Smooth muscle cell (in vitro differentiated cells): ENCODE measurements around the gene RHEBL1. TPM values are rescaled to one million over a fixed set of nuclear protein-coding genes. Genes with fewer than 3 reads are reported as not detected.

ENCODE experiments used
- DNase-seq: peaks from one replicate; lab custom pipeline; 2025; ENCODE audit not compliant: unreplicated experiment; lab: John Stamatoyannopoulos, UW
- H2AFZ ChIP-seq: fragments of 200-600 bp; sonication (generic); 2 replicates; pipeline ENCODE4 v1.6.0; 2016; ENCODE audit warnings: antibody characterized with exemption, low read depth, mild to moderate bottlenecking
- H3F3A ChIP-seq: fragments of 200-600 bp; sonication (generic); 2 replicates; pipeline ENCODE4 v1.6.0; 2017; ENCODE audit warnings: antibody characterized with exemption, low read depth
- H3K27ac ChIP-seq: fragments of 200-600 bp; sonication (generic); 2 replicates; pipeline ENCODE4 v1.5.1; 2016; ENCODE audit warnings: low read depth, mild to moderate bottlenecking
- H3K27me3 ChIP-seq: fragments of 200-600 bp; sonication (generic); 2 replicates; pipeline ENCODE4 v1.6.1; 2016; ENCODE audit warnings: low read depth, mild to moderate bottlenecking
- H3K36me3 ChIP-seq: fragments of 200-600 bp; sonication (generic); 2 replicates; pipeline ENCODE4 v1.5.1; 2016; ENCODE audit warnings: low read depth
- H3K4me1 ChIP-seq: fragments of 200-600 bp; sonication (generic); 2 replicates; pipeline ENCODE4 v1.5.1; 2016; ENCODE audit warnings: low read depth
- H3K4me2 ChIP-seq: fragments of 200-600 bp; sonication (generic); 2 replicates; pipeline ENCODE4 v1.6.0; 2016; ENCODE audit warnings: mild to moderate bottlenecking
- H3K4me3 ChIP-seq: fragments of 200-600 bp; sonication (generic); 2 replicates; pipeline ENCODE4 v1.5.1; 2016; ENCODE audit warnings: mild to moderate bottlenecking
- H3K79me2 ChIP-seq: fragments of 200-600 bp; sonication (generic); 2 replicates; pipeline ENCODE4 v1.6.0; 2016; ENCODE audit warnings: low read depth, mild to moderate bottlenecking
- H3K9ac ChIP-seq: fragments of 200-600 bp; sonication (generic); 2 replicates; pipeline ENCODE4 v1.6.0; 2016; ENCODE audit warnings: low read depth
- H3K9me3 ChIP-seq: fragments of 200-600 bp; sonication (generic); replicated peaks from 2 replicates; pipeline ENCODE4 v1.5.1; 2016; ENCODE audit warnings: low read depth
- H4K20me1 ChIP-seq: fragments of 200-600 bp; sonication (generic); 2 replicates; pipeline ENCODE4 v1.6.0; 2016; ENCODE audit warnings: low read depth
- WGBS: methylation state at CpG from one replicate; pipeline ENCODE4 v1.1.7; 2016; ENCODE audit warnings: low lambda C conversion rate; 5-methylcytosine and 5-hydroxymethylcytosine counted together
- polyA plus RNA-seq: library from polyadenylated mRNA; unstranded; fragments of >200 nt; fragmentation: Nextera tagmentation; extraction: Ambion mirVana; gene quantifications from 2 replicates; pipeline ENCODE4 v1.2.1, GENCODE V29; 2016
- total RNA-seq: library from RNA; depleted of rRNA; stranded (reverse); fragments of >200 nt; gene quantifications from 2 replicates; pipeline ENCODE4 v1.2.3, GENCODE V29; 2014
- TF ChIP-seq, protein P1 (sequence below): fragments of 200-600 bp; sonication (generic); IDR thresholded peaks from 2 replicates; pipeline ENCODE4 v1.5.1; 2017; ENCODE audit warnings: borderline replicate concordance, mild to moderate bottlenecking, antibody characterized with exemption; ENCODE audit not compliant: insufficient read depth, poor library complexity, severe bottlenecking

Gene RHEBL1
- total and polyA plus RNA-seq, 2 experiments from 2014 or later: 0.76 to 2.1 TPM

DNA sequence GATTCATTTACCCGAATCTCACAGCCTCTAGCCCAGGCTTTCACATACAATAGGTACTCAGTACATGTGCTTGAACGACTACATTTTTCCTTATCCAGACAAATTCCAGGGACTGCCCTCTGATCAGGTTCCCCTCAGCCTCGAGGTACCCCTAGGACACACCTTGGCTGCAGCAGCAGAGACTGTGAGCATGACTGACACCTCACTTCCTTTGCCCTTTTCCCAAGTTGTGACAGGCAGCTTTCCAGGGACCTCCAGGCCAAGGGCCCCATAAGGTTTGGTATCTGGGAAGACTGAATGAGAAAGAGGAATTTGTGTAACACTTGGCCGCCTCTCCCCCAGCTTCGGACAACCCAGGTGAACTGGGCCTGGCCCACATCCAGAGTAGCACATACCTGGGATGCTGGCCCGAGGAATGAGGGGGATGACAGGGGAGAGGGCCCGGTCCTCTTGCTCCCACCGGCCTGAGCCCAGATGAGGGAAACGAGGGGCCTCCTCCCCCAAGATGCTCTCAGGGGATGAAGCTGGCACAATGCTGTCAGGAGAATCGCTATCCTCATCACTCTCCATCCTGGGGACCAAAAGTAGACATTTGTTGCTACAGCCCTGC, 41.0 kb downstream of the RHEBL1 start:
- H3K4me2 ChIP-seq: no peak overlapping the region
- H2AFZ ChIP-seq: no peak overlapping the region
- TF ChIP-seq, protein P1, sequence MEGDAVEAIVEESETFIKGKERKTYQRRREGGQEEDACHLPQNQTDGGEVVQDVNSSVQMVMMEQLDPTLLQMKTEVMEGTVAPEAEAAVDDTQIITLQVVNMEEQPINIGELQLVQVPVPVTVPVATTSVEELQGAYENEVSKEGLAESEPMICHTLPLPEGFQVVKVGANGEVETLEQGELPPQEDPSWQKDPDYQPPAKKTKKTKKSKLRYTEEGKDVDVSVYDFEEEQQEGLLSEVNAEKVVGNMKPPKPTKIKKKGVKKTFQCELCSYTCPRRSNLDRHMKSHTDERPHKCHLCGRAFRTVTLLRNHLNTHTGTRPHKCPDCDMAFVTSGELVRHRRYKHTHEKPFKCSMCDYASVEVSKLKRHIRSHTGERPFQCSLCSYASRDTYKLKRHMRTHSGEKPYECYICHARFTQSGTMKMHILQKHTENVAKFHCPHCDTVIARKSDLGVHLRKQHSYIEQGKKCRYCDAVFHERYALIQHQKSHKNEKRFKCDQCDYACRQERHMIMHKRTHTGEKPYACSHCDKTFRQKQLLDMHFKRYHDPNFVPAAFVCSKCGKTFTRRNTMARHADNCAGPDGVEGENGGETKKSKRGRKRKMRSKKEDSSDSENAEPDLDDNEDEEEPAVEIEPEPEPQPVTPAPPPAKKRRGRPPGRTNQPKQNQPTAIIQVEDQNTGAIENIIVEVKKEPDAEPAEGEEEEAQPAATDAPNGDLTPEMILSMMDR: no peak
- H3K9ac ChIP-seq: no peak overlapping the region
- peaks cover 5% of the 10 kb centered on the region for H3K36me3 ChIP-seq
- no peaks in the 10 kb centered on the region for H3K27me3 ChIP-seq
- H4K20me1 ChIP-seq: peaks cover 17% of the 10 kb centered on the region
- no peak overlapping the region for H3K27ac ChIP-seq
- 96% methylated on average over 10 of the region's 10 CpGs for WGBS
- no peaks in the 10 kb centered on the region for H3K9me3 ChIP-seq
- H3K4me3 ChIP-seq: no peak overlapping the region
- H3F3A ChIP-seq: peaks cover 4% of the 10 kb centered on the region
- no peak for DNase-seq
- H3K79me2 ChIP-seq: no peaks in the 10 kb centered on the region
- no peaks in the 10 kb centered on the region for H3K4me1 ChIP-seq

- Histone ChIP-seq H3K9me3 (no peaks in the 10 kb centered on the region), H3K4me1 (no peaks in the 10 kb centered on the region), H3K27ac (no peak overlapping the region), H3F3A (peaks cover 4% of the 10 kb centered on the region), H3K4me2 (no peak overlapping the region), H2AFZ (no peak overlapping the region), H3K9ac (no peak overlapping the region), H3K4me3 (no peak overlapping the region), H3K36me3 (no peaks in the 10 kb centered on the region), H3K27me3 (no peaks in the 10 kb centered on the region), H3K79me2 (no peaks in the 10 kb centered on the region), H4K20me1 (peaks cover 12% of the 10 kb centered on the region)
- no peak for DNase-seq
- TF ChIP-seq, protein P1: no peak
- 96% methylated on average over 9 of the region's 9 CpGs for WGBS
Observed at GRCh38 chr12:49027846-49028555, 41.8 kb downstream of the RHEBL1 start.

- Histone ChIP-seq H3K9ac (no peak overlapping the region), H2AFZ (no peak overlapping the region), H3K27ac (no peak overlapping the region), H3K27me3 (no peaks in the 10 kb centered on the region), H3K4me1 (no peaks in the 10 kb centered on the region), H3K4me3 (no peak overlapping the region), H3K9me3 (no peaks in the 10 kb centered on the region), H3K36me3 (no peaks in the 10 kb centered on the region), H3K79me2 (no peaks in the 10 kb centered on the region), H4K20me1 (peaks cover 6% of the 10 kb centered on the region), H3K4me2 (no peak overlapping the region), H3F3A (peaks cover 4% of the 10 kb centered on the region)
- DNase-seq: no peak
- TF ChIP-seq, protein P1: no peak
- 98% methylated on average over 23 of the region's 26 CpGs for WGBS
Observed at GRCh38 chr12:49026678-49027480, 42.9 kb downstream of the RHEBL1 start.
